ENCODE results near the gene TPM2.

Gene TPM2

GRCh38 chr9:35723908-35724307 is 34.2 kb upstream of the TPM2 start:
- TF ChIP-seq ZC3H10 (CRISPR knock-in tag; IDR thresholded peaks at IDR 0.05) (no peak), ZNF565 (CRISPR knock-in tag; conservative IDR thresholded peaks at IDR 0.05; ENCODE audit: low read depth) (no peak), TSHZ2 (CRISPR knock-in tag; IDR thresholded peaks at IDR 0.05) (no peak), RARB (CRISPR knock-in tag; IDR thresholded peaks at IDR 0.05) (no peak), PPARA (CRISPR knock-in tag; IDR thresholded peaks at IDR 0.05; ENCODE audit: borderline replicate concordance) (no peak), TOX (CRISPR knock-in tag; IDR thresholded peaks at IDR 0.05; ENCODE audit: borderline replicate concordance) (no peak), ZNF70 (CRISPR knock-in tag; IDR thresholded peaks at IDR 0.05) (no peak), ESRRG (CRISPR knock-in tag; IDR thresholded peaks at IDR 0.05) (no peak), BACH2 (CRISPR knock-in tag; IDR thresholded peaks at IDR 0.05; ENCODE audit: borderline replicate concordance) (no peak), CSRNP3 (CRISPR knock-in tag; IDR thresholded peaks at IDR 0.05) (no peak)
- TF ChIP-seq, protein P1, sequence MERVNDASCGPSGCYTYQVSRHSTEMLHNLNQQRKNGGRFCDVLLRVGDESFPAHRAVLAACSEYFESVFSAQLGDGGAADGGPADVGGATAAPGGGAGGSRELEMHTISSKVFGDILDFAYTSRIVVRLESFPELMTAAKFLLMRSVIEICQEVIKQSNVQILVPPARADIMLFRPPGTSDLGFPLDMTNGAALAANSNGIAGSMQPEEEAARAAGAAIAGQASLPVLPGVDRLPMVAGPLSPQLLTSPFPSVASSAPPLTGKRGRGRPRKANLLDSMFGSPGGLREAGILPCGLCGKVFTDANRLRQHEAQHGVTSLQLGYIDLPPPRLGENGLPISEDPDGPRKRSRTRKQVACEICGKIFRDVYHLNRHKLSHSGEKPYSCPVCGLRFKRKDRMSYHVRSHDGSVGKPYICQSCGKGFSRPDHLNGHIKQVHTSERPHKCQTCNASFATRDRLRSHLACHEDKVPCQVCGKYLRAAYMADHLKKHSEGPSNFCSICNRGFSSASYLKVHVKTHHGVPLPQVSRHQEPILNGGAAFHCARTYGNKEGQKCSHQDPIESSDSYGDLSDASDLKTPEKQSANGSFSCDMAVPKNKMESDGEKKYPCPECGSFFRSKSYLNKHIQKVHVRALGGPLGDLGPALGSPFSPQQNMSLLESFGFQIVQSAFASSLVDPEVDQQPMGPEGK (CRISPR knock-in tag; IDR thresholded peaks at IDR 0.05; ENCODE audit: borderline replicate concordance): no peak
- no peak for ATAC-seq

GRCh38 chr9:35723426-35723825 is 33.7 kb upstream of the TPM2 start:
- ATAC-seq: no peak
- no peak for TF ChIP-seq BACH2 (CRISPR knock-in tag; IDR thresholded peaks at IDR 0.05; ENCODE audit: borderline replicate concordance)
- TF ChIP-seq ZNF565 (CRISPR knock-in tag; conservative IDR thresholded peaks at IDR 0.05; ENCODE audit: low read depth): no peak
- TF ChIP-seq CSDC2 (CRISPR knock-in tag; IDR thresholded peaks at IDR 0.05): no peak
- TF ChIP-seq SNAI2 (CRISPR knock-in tag; IDR thresholded peaks at IDR 0.05): no peak
- TF ChIP-seq ISL1 (CRISPR knock-in tag; IDR thresholded peaks at IDR 0.05): no peak
- no peak for TF ChIP-seq POU6F1 (CRISPR knock-in tag; IDR thresholded peaks at IDR 0.05; ENCODE audit: borderline replicate concordance, low read depth)
- TF ChIP-seq TSHZ2 (CRISPR knock-in tag; IDR thresholded peaks at IDR 0.05): no peak
- TF ChIP-seq ZC3H10 (CRISPR knock-in tag; IDR thresholded peaks at IDR 0.05): no peak
- no peak for TF ChIP-seq RARB (CRISPR knock-in tag; IDR thresholded peaks at IDR 0.05)
- TF ChIP-seq OSR1 (CRISPR knock-in tag; IDR thresholded peaks at IDR 0.05): no peak
- TF ChIP-seq TOX (CRISPR knock-in tag; IDR thresholded peaks at IDR 0.05; ENCODE audit: borderline replicate concordance): no peak
- TF ChIP-seq ZFP30 (CRISPR knock-in tag; IDR thresholded peaks at IDR 0.05): no peak
- no peak for TF ChIP-seq ZNF70 (CRISPR knock-in tag; IDR thresholded peaks at IDR 0.05)
- TF ChIP-seq, protein P1 (CRISPR knock-in tag; IDR thresholded peaks at IDR 0.05; ENCODE audit: borderline replicate concordance): no peak
- TF ChIP-seq PPARA (CRISPR knock-in tag; IDR thresholded peaks at IDR 0.05; ENCODE audit: borderline replicate concordance): no peak
- TF ChIP-seq GLIS3 (CRISPR knock-in tag; IDR thresholded peaks at IDR 0.05): no peak
- TF ChIP-seq ZFP3 (CRISPR knock-in tag; IDR thresholded peaks at IDR 0.05): no peak
- TF ChIP-seq, protein P2, sequence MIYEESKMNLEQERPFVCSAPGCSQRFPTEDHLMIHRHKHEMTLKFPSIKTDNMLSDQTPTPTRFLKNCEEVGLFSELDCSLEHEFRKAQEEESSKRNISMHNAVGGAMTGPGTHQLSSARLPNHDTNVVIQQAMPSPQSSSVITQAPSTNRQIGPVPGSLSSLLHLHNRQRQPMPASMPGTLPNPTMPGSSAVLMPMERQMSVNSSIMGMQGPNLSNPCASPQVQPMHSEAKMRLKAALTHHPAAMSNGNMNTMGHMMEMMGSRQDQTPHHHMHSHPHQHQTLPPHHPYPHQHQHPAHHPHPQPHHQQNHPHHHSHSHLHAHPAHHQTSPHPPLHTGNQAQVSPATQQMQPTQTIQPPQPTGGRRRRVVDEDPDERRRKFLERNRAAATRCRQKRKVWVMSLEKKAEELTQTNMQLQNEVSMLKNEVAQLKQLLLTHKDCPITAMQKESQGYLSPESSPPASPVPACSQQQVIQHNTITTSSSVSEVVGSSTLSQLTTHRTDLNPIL (CRISPR knock-in tag; IDR thresholded peaks at IDR 0.05; ENCODE audit: low read depth): no peak
- no peak for TF ChIP-seq ESRRG (CRISPR knock-in tag; IDR thresholded peaks at IDR 0.05)
- no peak for TF ChIP-seq ZNF8 (CRISPR knock-in tag; IDR thresholded peaks at IDR 0.05)
